H1 (cell line): ENCODE measurements around the gene VPS13A. TPM values are rescaled to one million over a fixed set of nuclear protein-coding genes. Genes with fewer than 3 reads are reported as not detected.

Source experiments
- CTCF ChIA-PET: fragments of 300-600 bp; sonication (Branson Sonifier 250); formaldehyde crosslinking; loops from one replicate; lab custom pipeline; 2021; ENCODE audit not compliant: partially characterized antibody; lab: Charles Lee
- POLR2A ChIA-PET: fragments of 300-600 bp; sonication (Branson Sonifier 250); formaldehyde crosslinking; loops from one replicate; lab custom pipeline; 2021; ENCODE audit warnings: inconsistent platforms; ENCODE audit not compliant: partially characterized antibody; lab: Charles Lee
- DNase-seq, 2 experiments: peaks; one replicate each; pipeline versions ENCODE4 v3.0.0 to v3.0.0-alpha.2; 2010 to 2022; ENCODE audit warnings: low spot score in 2 of 2, low read depth in 1 of 2, mixed read lengths in 1 of 2
- FAIRE-seq: peaks from 2 replicates; lab custom pipeline; 2011; peaks lifted over from hg19 to GRCh38; lab: Jason Lieb, UNC
- H2AFZ ChIP-seq: 2 replicates; pipeline ENCODE4 v1.8.1; 2012; ENCODE audit warnings: low read length, inconsistent platforms
- H2AK5ac ChIP-seq: 2 replicates; pipeline ENCODE4 v1.6.1; 2013; ENCODE audit warnings: low read depth, low read length
- H2BK120ac ChIP-seq: replicated peaks from 2 replicates; pipeline ENCODE3; 2013; ENCODE audit warnings: low read depth, low read length, inconsistent platforms
- H2BK12ac ChIP-seq: 2 replicates; pipeline ENCODE4 v1.6.1; 2013; ENCODE audit warnings: low read depth, low read length
- H2BK15ac ChIP-seq: 2 replicates; pipeline ENCODE4 v1.6.1; 2013; ENCODE audit warnings: low read length
- H2BK20ac ChIP-seq: 2 replicates; pipeline ENCODE4 v1.6.1; 2013; ENCODE audit warnings: low read length
- H2BK5ac ChIP-seq: 2 replicates; pipeline ENCODE4 v1.6.1; 2013; ENCODE audit warnings: low read depth, low read length
- H3K14ac ChIP-seq: 2 replicates; pipeline ENCODE4 v1.6.1; 2013; ENCODE audit warnings: inconsistent platforms; ENCODE audit not compliant: insufficient read length
- H3K18ac ChIP-seq: 2 replicates; pipeline ENCODE4 v1.6.1; 2013; ENCODE audit warnings: low read length; ENCODE audit errors: extremely low read depth
- H3K23ac ChIP-seq: 2 replicates; pipeline ENCODE4 v1.6.1; 2013; ENCODE audit warnings: inconsistent platforms; ENCODE audit not compliant: insufficient read length
- H3K23me2 ChIP-seq: 2 replicates; pipeline ENCODE4 v1.6.1; 2013; ENCODE audit warnings: low read depth, low read length
- H3K27ac ChIP-seq: 2 replicates; pipeline ENCODE4 v1.6.1; 2011; ENCODE audit warnings: low read depth, low read length, inconsistent platforms
- H3K27me3 ChIP-seq, 4 experiments: replicated peaks in 1 of 4; 1 replicate in 1 of 4; 2 replicates in 3 of 4; pipeline versions ENCODE4 v1.6.1 to v1.8.1; 2011 to 2013; ENCODE audit warnings: low read length in 3 of 4, mild to moderate bottlenecking in 3 of 4, inconsistent platforms in 2 of 4, mixed read lengths in 2 of 4, moderate library complexity in 1 of 4; ENCODE audit not compliant: control insufficient read depth in 3 of 4, insufficient read depth in 3 of 4; ENCODE audit errors: extremely low read depth in 1 of 4
- H3K36me3 ChIP-seq, 4 experiments: 2 replicates each; pipeline versions ENCODE4 v1.6.1 to v1.8.1; 2011 to 2013; ENCODE audit warnings: mild to moderate bottlenecking in 4 of 4, low read length in 3 of 4, moderate library complexity in 2 of 4, control low read depth in 1 of 4, inconsistent platforms in 1 of 4; ENCODE audit not compliant: insufficient read depth in 4 of 4, control insufficient read depth in 2 of 4
- H3K4ac ChIP-seq: replicated peaks from 2 replicates; pipeline ENCODE3; 2013; ENCODE audit warnings: low read length, low read depth, mixed read lengths, inconsistent platforms; ENCODE audit not compliant: insufficient read length
- H3K4me1 ChIP-seq, 4 experiments: replicated peaks in 1 of 4; 1 replicate in 1 of 4; 2 replicates in 3 of 4; pipeline versions ENCODE4 v1.6.1 to v1.8.1; 2011 to 2013; ENCODE audit warnings: low read length in 3 of 4, inconsistent platforms in 2 of 4, mixed read lengths in 1 of 4; ENCODE audit not compliant: insufficient read depth in 4 of 4, control insufficient read depth in 3 of 4
- H3K4me2 ChIP-seq, 2 experiments: 2 replicates each; pipeline versions ENCODE4 v1.6.1 to v1.8.1; 2011 to 2013; ENCODE audit warnings: low read depth in 2 of 2, low read length in 2 of 2, control low read depth in 1 of 2, inconsistent platforms in 1 of 2, mild to moderate bottlenecking in 1 of 2; ENCODE audit not compliant: insufficient read depth in 1 of 2
- H3K4me3 ChIP-seq, 4 experiments: fragments of 200-600, 300-600 bp in 1 of 4; sonication (generic), shearing (Covaris generic), sonication (Bioruptor Twin) in 1 of 4; 2 replicates each; pipeline versions ENCODE4 v1.5.1 to v1.8.1; 2011 to 2016; ENCODE audit warnings: low read length in 4 of 4, low read depth in 3 of 4, control low read depth in 2 of 4, inconsistent platforms in 2 of 4, mild to moderate bottlenecking in 2 of 4, mixed read lengths in 1 of 4, moderate library complexity in 1 of 4; ENCODE audit not compliant: insufficient read depth in 2 of 4; ENCODE audit errors: extremely low read depth in 1 of 4
- H3K56ac ChIP-seq: replicated peaks from 2 replicates; pipeline ENCODE3; 2013; ENCODE audit warnings: low read depth, mild to moderate bottlenecking, mixed read lengths, low read length, inconsistent platforms; ENCODE audit not compliant: insufficient read length
- H3K79me1 ChIP-seq: 2 replicates; pipeline ENCODE4 v1.6.1; 2013; ENCODE audit warnings: low read depth, low read length, control low read depth
- H3K79me2 ChIP-seq, 2 experiments: 2 replicates each; pipeline versions ENCODE4 v1.6.1 to v1.8.1; 2012 to 2013; ENCODE audit warnings: low read length in 2 of 2, mild to moderate bottlenecking in 2 of 2, inconsistent platforms in 1 of 2; ENCODE audit not compliant: insufficient read depth in 2 of 2, control insufficient read depth in 1 of 2
- H3K9ac ChIP-seq, 4 experiments: replicated peaks in 1 of 4; 1 replicate in 1 of 4; 2 replicates in 3 of 4; pipeline versions ENCODE4 v1.6.1 to v1.8.1; 2011 to 2013; ENCODE audit warnings: low read depth in 3 of 4, low read length in 3 of 4, control low read depth in 2 of 4, mild to moderate bottlenecking in 2 of 4, moderate library complexity in 2 of 4, inconsistent platforms in 1 of 4; ENCODE audit errors: extremely low read depth in 1 of 4
- H3K9me3 ChIP-seq, 2 experiments: 2 replicates each; pipeline versions ENCODE4 v1.6.1 to v1.8.1; 2012 to 2013; ENCODE audit warnings: mild to moderate bottlenecking in 2 of 2, moderate library complexity in 2 of 2, control low read depth in 1 of 2, inconsistent platforms in 1 of 2, low read depth in 1 of 2, low read length in 1 of 2, mixed read lengths in 1 of 2; ENCODE audit not compliant: insufficient read depth in 2 of 2
- H4K20me1 ChIP-seq, 2 experiments: replicated peaks in 1 of 2; 2 replicates each; pipeline versions ENCODE3 to v1.8.1; 2011 to 2013; ENCODE audit warnings: inconsistent platforms in 2 of 2, low read length in 2 of 2, mild to moderate bottlenecking in 1 of 2; ENCODE audit not compliant: insufficient read depth in 2 of 2, control insufficient read depth in 1 of 2
- H4K5ac ChIP-seq: 2 replicates; pipeline ENCODE4 v1.6.1; 2013; ENCODE audit warnings: low read length, low read depth, mixed read lengths, inconsistent platforms; ENCODE audit not compliant: insufficient read length
- H4K8ac ChIP-seq: 2 replicates; pipeline ENCODE4 v1.8.0; 2013; ENCODE audit warnings: mild to moderate bottlenecking, moderate library complexity, low read length, inconsistent platforms; ENCODE audit not compliant: insufficient read depth; ENCODE audit errors: extremely low read depth
- H4K91ac ChIP-seq: replicated peaks from 2 replicates; pipeline ENCODE3; 2013; ENCODE audit warnings: low read length, mixed read lengths, inconsistent platforms; ENCODE audit not compliant: insufficient read length
- BCL11A ChIP-seq, 2 experiments: IDR thresholded peaks; one replicate each; pipeline ENCODE4 v1.6.1; 2011; ENCODE audit warnings: low read depth in 2 of 2, low read length in 2 of 2, mild to moderate bottlenecking in 2 of 2
- CBX5 ChIP-seq: fragments of 300-800, 300-1000 bp; sonication (generic); IDR thresholded peaks from 2 replicates; pipeline ENCODE4 v1.7.1; 2016; ENCODE audit warnings: antibody characterized with exemption, low read length, low read depth
- CEBPB ChIP-seq: IDR thresholded peaks from 2 replicates; pipeline ENCODE4 v1.6.1; 2012; ENCODE audit warnings: low read depth, low read length
- CREB1 ChIP-seq: IDR thresholded peaks from 2 replicates; pipeline ENCODE4 v1.6.1; 2012; ENCODE audit warnings: inconsistent platforms
- HDAC2 ChIP-seq, 2 experiments: fragments of 300-600 bp in 1 of 2; sonication (generic) in 1 of 2; IDR thresholded peaks; 2 replicates each; pipeline ENCODE4 v1.6.1; 2011 to 2012; ENCODE audit warnings: low read depth in 2 of 2, low read length in 2 of 2, mild to moderate bottlenecking in 2 of 2, moderate library complexity in 2 of 2, borderline replicate concordance in 1 of 2, inconsistent platforms in 1 of 2
- KDM1A ChIP-seq: fragments of 200-600, 300-600 bp; sonication (generic); IDR thresholded peaks from 2 replicates; pipeline ENCODE4 v1.7.1; 2016; ENCODE audit warnings: mild to moderate bottlenecking, low read length, borderline replicate concordance
- NANOG ChIP-seq: IDR thresholded peaks from 2 replicates; pipeline ENCODE4 v1.6.1; 2011; ENCODE audit warnings: low read length, low read depth, mild to moderate bottlenecking, inconsistent platforms; ENCODE audit not compliant: insufficient read depth, poor library complexity, severe bottlenecking
- SP2 ChIP-seq: IDR thresholded peaks from 2 replicates; pipeline ENCODE4 v1.6.1; 2012; ENCODE audit warnings: mild to moderate bottlenecking, low read length, inconsistent platforms
- TBP ChIP-seq: IDR thresholded peaks from 2 replicates; pipeline ENCODE4 v1.6.1; 2011; ENCODE audit warnings: low read depth, low read length, improper control_type of control experiment
- WGBS, 2 experiments: shearing (Covaris generic) in 1 of 2; methylation state at CpG; one replicate each; pipeline versions ENCODE4 v1.1.6 to v1.1.7; 2013 to 2015; ENCODE audit warnings: low lambda C conversion rate in 2 of 2, mixed read lengths in 2 of 2, inconsistent platforms in 1 of 2, low coverage in 1 of 2, missing lambda C conversion rate in 1 of 2; ENCODE audit not compliant: insufficient replicate concordance in 2 of 2, insufficient coverage in 1 of 2, insufficient read length in 1 of 2; ENCODE audit errors: extremely low coverage in 1 of 2, missing lambda C conversion rate in 1 of 2; 5-methylcytosine and 5-hydroxymethylcytosine counted together
- polyA plus RNA-seq, 7 experiments: library from polyadenylated mRNA; depleted of rRNA in 3 of 7; stranded (reverse) in 5 of 7; unstranded in 2 of 7; fragments of >200 nt in 5 of 7; fragments of 200-250 nt in 2 of 7; gene quantifications; 1 replicate in 5 of 7; 2 replicates in 1 of 7; 4 replicates in 1 of 7; pipeline versions ENCODE4 v1.2.1 to v1.2.3, GENCODE V29; 2011 to 2013; ENCODE audit warnings: missing spikeins in 2 of 7, mixed read lengths in 2 of 7
- total RNA-seq: library from RNA; stranded (reverse); fragmentation: NEBNext Ultra II Directional; extraction: Animal tissue kit (Norgen Biotek cat#: 25700); gene quantifications from 2 replicates; pipeline ENCODE4 v1.2.1, GENCODE V29; 2021
- TF ChIP-seq, protein P1 (sequence below): IDR thresholded peaks from 2 replicates; pipeline ENCODE4 v1.6.1; 2011; ENCODE audit warnings: low read length, improper control_type of control experiment
- TF ChIP-seq, protein P2 (sequence below): IDR thresholded peaks from 2 replicates; pipeline ENCODE4 v1.6.1; 2012; ENCODE audit warnings: inconsistent platforms

VPS13A gene
- total and polyA plus RNA-seq, 2 of the 8 experiments (the other 6 are each of a cell fraction or from before 2014, with no cell fraction given) = 6.0 to 36.5 TPM

DNA sequence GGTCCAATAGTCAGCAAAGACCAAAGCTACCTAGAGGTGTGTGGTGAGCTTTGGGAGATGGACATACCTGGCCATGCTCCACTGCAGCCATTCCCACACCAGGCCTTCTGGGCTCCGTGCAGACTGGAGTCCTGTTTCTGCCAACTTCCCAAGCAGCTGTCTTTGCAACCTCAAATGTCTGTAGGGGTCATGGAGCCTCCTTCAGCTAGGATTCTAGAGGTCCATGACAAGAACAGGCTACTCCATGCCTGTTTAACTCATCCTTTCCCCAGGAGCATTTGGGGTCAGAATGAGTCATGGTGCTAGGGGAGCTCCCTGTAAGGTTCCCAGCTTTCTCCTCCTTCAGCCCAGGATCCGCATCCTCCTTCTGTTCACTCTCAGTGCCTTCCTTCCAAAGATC lies 17.1 kb downstream of the VPS13A start:
- Histone ChIP-seq H2BK20ac (no peak overlapping the region), H4K5ac (no peak overlapping the region), H2BK5ac (no peak overlapping the region), H3K27me3 (no peaks in the 10 kb centered on the region), H3K14ac (no peak overlapping the region), H3K4me3 (no peak overlapping the region), H3K23ac (no peak overlapping the region), H3K79me2 (peaks cover 0 to 90% of the 10 kb centered on the region in 2 experiments; a peak in 3 of 4 replicates), H3K4ac (no peak overlapping the region), H3K23me2 (no peaks in the 10 kb centered on the region), H3K79me1 (peaks cover 6% of the 10 kb centered on the region), H2BK15ac (0 out of 2 replicates have a peak overlapping the region, but pooled peaks have one; percentile 46), H3K9ac (no peak overlapping the region), H3K4me1 (peaks cover 0 to 9% (median 0%) of the 10 kb centered on the region in 4 experiments; a peak in 3 of 7 replicates), H2AK5ac (0 out of 2 replicates have a peak overlapping the region, but pooled peaks have one; percentile 3), H2BK12ac (no peak overlapping the region), H3K56ac (no peak overlapping the region), H4K8ac (no peak overlapping the region), H4K20me1 (peaks cover 0 to 12% of the 10 kb centered on the region in 2 experiments), H3K36me3 (no peaks in the 10 kb centered on the region), H2BK120ac (no peak overlapping the region), H2AFZ (no peak overlapping the region), H3K27ac (no peak overlapping the region), H3K18ac (no peak overlapping the region), H3K9me3 (no peaks in the 10 kb centered on the region), H3K4me2 (no peak overlapping the region), H4K91ac (no peak overlapping the region)
- CTCF ChIA-PET = interaction anchor here (0.8 to 1.6 kb wide), 5 partner anchors 13 to 137 kb away, joined by 3 to 8 read pairs (median 3); no protein-coding TSS in a partner anchor
- no peak for DNase-seq
- no peak for FAIRE-seq
- 100% methylated on average over 2 of the region's 2 CpGs; no CpG with 5 or more reads in 1 of the 2 experiments for WGBS, 2 experiments
- POLR2A ChIA-PET = interaction anchor here (1.0 to 1.2 kb wide), 2 partner anchors 8 to 10 kb away, joined by 3 read pairs; no protein-coding TSS in a partner anchor
- TF ChIP-seq TBP (no peak), NANOG (no peak), CBX5 (no peak), BCL11A (IDR thresholded peaks at IDR 0.05; ENCODE audit: low read depth in 2 of 2, low read length in 2 of 2) (no peak), CREB1 (no peak), SP2 (no peak), CEBPB (no peak), KDM1A (no peak), HDAC2 (IDR thresholded peaks at IDR 0.05; ENCODE audit: borderline replicate concordance in 1 of 2, low read depth in 2 of 2, low read length in 2 of 2) (no peak)
- TF ChIP-seq, protein P1, sequence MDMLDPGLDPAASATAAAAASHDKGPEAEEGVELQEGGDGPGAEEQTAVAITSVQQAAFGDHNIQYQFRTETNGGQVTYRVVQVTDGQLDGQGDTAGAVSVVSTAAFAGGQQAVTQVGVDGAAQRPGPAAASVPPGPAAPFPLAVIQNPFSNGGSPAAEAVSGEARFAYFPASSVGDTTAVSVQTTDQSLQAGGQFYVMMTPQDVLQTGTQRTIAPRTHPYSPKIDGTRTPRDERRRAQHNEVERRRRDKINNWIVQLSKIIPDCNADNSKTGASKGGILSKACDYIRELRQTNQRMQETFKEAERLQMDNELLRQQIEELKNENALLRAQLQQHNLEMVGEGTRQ = no peak
- TF ChIP-seq, protein P2, sequence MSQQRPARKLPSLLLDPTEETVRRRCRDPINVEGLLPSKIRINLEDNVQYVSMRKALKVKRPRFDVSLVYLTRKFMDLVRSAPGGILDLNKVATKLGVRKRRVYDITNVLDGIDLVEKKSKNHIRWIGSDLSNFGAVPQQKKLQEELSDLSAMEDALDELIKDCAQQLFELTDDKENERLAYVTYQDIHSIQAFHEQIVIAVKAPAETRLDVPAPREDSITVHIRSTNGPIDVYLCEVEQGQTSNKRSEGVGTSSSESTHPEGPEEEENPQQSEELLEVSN = no peak
